ENCODE measurements around the gene TEX53.

- no peak for TF ChIP-seq CTCF (conservative IDR thresholded peaks at IDR 0.05)
- no peak for TF ChIP-seq ZFX (IDR thresholded peaks at IDR 0.05)
Measured at GRCh38 chr9:114613919-114614318, 43.7 kb downstream of the TEX53 start.

Data from C4-2B (cell line).